GM19467 (cell line): ENCODE data around the gene PSMA2.
"Not testable (repeated sequence)": the region's sequence is repeated elsewhere in the genome, so short reads cannot be mapped to it uniquely, and the experiment has no call there.

Experiments used
- ATAC-seq: cut with Tn5 transposase; IDR thresholded peaks from one replicate; pipeline ENCODE4 v1.9.1; 2021; ENCODE audit warnings: mild to moderate bottlenecking, moderate library complexity; ENCODE audit not compliant: unreplicated experiment

Gene PSMA2

GRCh38 chr7:42907316-42907715, 24.7 kb downstream of the PSMA2 start:
- ATAC-seq: no peak

- no peak for ATAC-seq
These were observed 25.8 kb downstream of the PSMA2 start for GRCh38 chr7:42906181-42906580.

- ATAC-seq: no peak
These were observed 29.6 kb downstream of the PSMA2 start for GRCh38 chr7:42902331-42902730.

- no peak for ATAC-seq
These were observed 31.1 kb downstream of the PSMA2 start for GRCh38 chr7:42900842-42901241.

GRCh38 chr7:42893346-42894240, 38.4 kb downstream of the PSMA2 start:
- ATAC-seq: no peak

GRCh38 chr7:42886893-42887505, 45.0 kb downstream of the PSMA2 start:
- ATAC-seq: no peak

GRCh38 chr7:42886129-42886528, 45.8 kb downstream of the PSMA2 start:
- ATAC-seq: no peak

GRCh38 chr7:42885183-42885582, 46.8 kb downstream of the PSMA2 start:
- ATAC-seq: not testable (repeated sequence)

- ATAC-seq: peak; percentile 65
These were observed 48.0 kb downstream of the PSMA2 start for GRCh38 chr7:42883950-42884349.

GRCh38 chr7:42880392-42880791, 51.6 kb downstream of the PSMA2 start:
- no peak for ATAC-seq

GRCh38 chr7:42878303-42878702, 53.7 kb downstream of the PSMA2 start:
- no peak for ATAC-seq

GRCh38 chr7:42877862-42878261, 54.1 kb downstream of the PSMA2 start:
- ATAC-seq: no peak

- ATAC-seq: peak; percentile 64
These were observed 55.5 kb downstream of the PSMA2 start for GRCh38 chr7:42876182-42877068.

GRCh38 chr7:42869131-42870020, 62.6 kb downstream of the PSMA2 start:
- ATAC-seq: peak; percentile 96

- ATAC-seq: no peak
These were observed 63.5 kb downstream of the PSMA2 start for GRCh38 chr7:42868480-42868879.
